B cell (primary cell): Measurements from ENCODE around the gene HAUS7. TPM values are rescaled to one million over a fixed set of nuclear protein-coding genes. Genes with fewer than 3 reads are reported as not detected.

Source experiments
- ATAC-seq: fragments of 200-7000 bp; cut with Tn5 transposase; one replicate; pipeline ENCODE4 v1.10.0; 2021; ENCODE audit warnings: low read depth, mild to moderate bottlenecking, moderate number of reproducible peaks, moderate library complexity
- CTCF ChIA-PET: fragments of 350-600 bp; sonication (Branson Sonifier 250); formaldehyde crosslinking; loops from one replicate; lab custom pipeline; 2021; ENCODE audit warnings: antibody characterized with exemption, inconsistent platforms; lab: Charles Lee
- POLR2A ChIA-PET: fragments of 350-600 bp; sonication (Branson Sonifier 250); formaldehyde crosslinking; loops from one replicate; lab custom pipeline; 2021; ENCODE audit warnings: antibody characterized with exemption; lab: Charles Lee
- DNase-seq: peaks from one replicate; pipeline ENCODE4 v3.0.0; 2013
- H2AFZ ChIP-seq: 2 replicates; pipeline ENCODE4 v1.6.1; 2012; ENCODE audit warnings: mild to moderate bottlenecking, low read depth, low read length; ENCODE audit not compliant: insufficient read depth, poor library complexity, severe bottlenecking
- H3K27ac ChIP-seq, 2 donors: 1 replicate in 1 of 2; 2 replicates in 1 of 2; pipeline ENCODE4 v1.5.1; 2012 to 2013; ENCODE audit warnings: low read length in 2 of 2, mild to moderate bottlenecking in 2 of 2, moderate library complexity in 1 of 2
- H3K27me3 ChIP-seq, 4 experiments: fragments of 200-600 bp in 1 of 4; sonication (generic) in 1 of 4; replicated peaks in 1 of 4; 1 replicate in 2 of 4; 2 replicates in 2 of 4; pipeline versions ENCODE4 v1.6.1 to v1.7.0; 2013 to 2016; ENCODE audit warnings: low read length in 3 of 4, mild to moderate bottlenecking in 2 of 4, mixed read lengths in 1 of 4, moderate library complexity in 1 of 4; ENCODE audit not compliant: insufficient read depth in 4 of 4, control insufficient read depth in 3 of 4; ENCODE audit errors: control extremely low read depth in 1 of 4
- H3K36me3 ChIP-seq, 2 experiments: replicated peaks in 1 of 2; 1 replicate in 1 of 2; 2 replicates in 1 of 2; pipeline versions ENCODE4 v1.6.1 to v1.7.1; 2013; ENCODE audit warnings: low read length in 1 of 2; ENCODE audit not compliant: insufficient read depth in 2 of 2, control insufficient read depth in 1 of 2; ENCODE audit errors: control extremely low read depth in 1 of 2, extremely low read depth in 1 of 2
- H3K4me1 ChIP-seq, 2 donors: fragments of 200-600 bp in 1 of 2; sonication (generic) in 1 of 2; 1 replicate in 1 of 2; 2 replicates in 1 of 2; pipeline versions ENCODE4 v1.5.1 to v1.6.1; 2013 to 2017; ENCODE audit warnings: low read length in 2 of 2; ENCODE audit not compliant: control insufficient read depth in 2 of 2, insufficient read depth in 2 of 2
- H3K4me2 ChIP-seq: replicated peaks from 2 replicates; pipeline ENCODE3; 2012; ENCODE audit warnings: mild to moderate bottlenecking, low read depth, low read length; ENCODE audit not compliant: poor library complexity, severe bottlenecking
- H3K4me3 ChIP-seq, 5 experiments: fragments of 200-600 bp in 1 of 5; sonication (generic) in 1 of 5; 1 replicate in 3 of 5; 2 replicates in 2 of 5; pipeline versions ENCODE4 v1.5.1 to v1.7.0; 2011 to 2016; ENCODE audit warnings: low read length in 4 of 5, mild to moderate bottlenecking in 4 of 5, low read depth in 2 of 5, control low read depth in 1 of 5, moderate library complexity in 1 of 5; ENCODE audit not compliant: insufficient read depth in 1 of 5; ENCODE audit errors: control extremely low read depth in 1 of 5, extremely low read depth in 1 of 5
- H3K79me2 ChIP-seq: fragments of 200-600 bp; sonication (generic); one replicate; pipeline ENCODE4 v1.6.0; 2016; ENCODE audit warnings: low read length; ENCODE audit not compliant: control insufficient read depth, insufficient read depth
- H3K9ac ChIP-seq: fragments of 200-600 bp; sonication (generic); 2 replicates; pipeline ENCODE4 v1.6.1; 2017; ENCODE audit warnings: mild to moderate bottlenecking, low read length, moderate library complexity
- H3K9me3 ChIP-seq, 3 donors: one replicate each; pipeline versions ENCODE4 v1.6.1 to v1.7.1; 2013; ENCODE audit warnings: low read length in 2 of 3; ENCODE audit not compliant: control insufficient read depth in 2 of 3, insufficient read depth in 1 of 3; ENCODE audit errors: control extremely low read depth in 1 of 3
- H4K20me1 ChIP-seq: 2 replicates; pipeline ENCODE4 v1.6.0; 2012; ENCODE audit warnings: mild to moderate bottlenecking, low read length; ENCODE audit not compliant: insufficient read depth, control insufficient read depth, poor library complexity, severe bottlenecking
- H3K27ac Mint-ChIP-seq: one replicate; pipeline ENCODE4 v1.8.0; 2021; ENCODE audit warnings: mixed read lengths
- H3K27me3 Mint-ChIP-seq: one replicate; pipeline ENCODE4 v1.8.0; 2021; ENCODE audit warnings: mixed read lengths
- H3K4me1 Mint-ChIP-seq: one replicate; pipeline ENCODE4 v1.8.0; 2021; ENCODE audit warnings: mixed read lengths
- H3K4me3 Mint-ChIP-seq: one replicate; pipeline ENCODE4 v1.8.0; 2021; ENCODE audit warnings: mixed read lengths
- H3K9me3 Mint-ChIP-seq: one replicate; pipeline ENCODE4 v1.8.0; 2022; ENCODE audit warnings: mixed read lengths; ENCODE audit not compliant: insufficient read depth
- CTCF ChIP-seq: fragments of 200-600 bp; IDR thresholded peaks from one replicate; pipeline ENCODE4 v1.8.0; 2022; ENCODE audit warnings: antibody characterized with exemption, mild to moderate bottlenecking
- EZH2 ChIP-seq: IDR thresholded peaks from 2 replicates; pipeline ENCODE4 v1.6.1; 2012; ENCODE audit warnings: borderline replicate concordance, low read depth, mild to moderate bottlenecking, moderate library complexity, low read length; ENCODE audit not compliant: insufficient read depth, poor library complexity, severe bottlenecking
- WGBS: methylation state at CpG from one replicate; pipeline ENCODE4 v1.1.5; 2013; ENCODE audit warnings: missing lambda C conversion rate; ENCODE audit not compliant: insufficient coverage; 5-methylcytosine and 5-hydroxymethylcytosine counted together
- intact Hi-C: fragments of 100-400 bp; cut with micrococcal nuclease; formaldehyde crosslinking; loops from one replicate; pipeline ENCODE4 v1.10.0; 2022
- polyA plus RNA-seq: library from polyadenylated mRNA; depleted of rRNA; stranded (reverse); fragments of >200 nt; gene quantifications from 2 replicates; pipeline ENCODE4 v1.2.3, GENCODE V29; 2012
- total RNA-seq, 2 donors: library from RNA; stranded (reverse); fragments of 120-200 nt in 1 of 2; gene quantifications; 1 replicate in 1 of 2; 2 replicates in 1 of 2; pipeline versions ENCODE4 v1.2.3 to v1.2.4, GENCODE V29; 2013 to 2022

HAUS7 gene
- total and polyA plus RNA-seq, 2 donors (not counting 1 experiment from before 2014, with no cell fraction given), result 25.2 to 26.9 TPM

GRCh38 chrX:153465691-153466380 is 4.5 kb downstream of the HAUS7 start:
- no peak overlapping the region for H3K4me3 Mint-ChIP-seq
- CTCF ChIA-PET, result no interaction called here
- WGBS, result 95% methylated on average over 3 of the region's 19 CpGs

More at GRCh38 chrX:153465691-153466380, 4.5 kb downstream of the HAUS7 start:
- ATAC-seq (no peak), DNase-seq (no peak)
- H2AFZ ChIP-seq, result no peak overlapping the region
- peaks cover 5 to 8% of the 10 kb centered on the region in 2 donors for H3K4me1 ChIP-seq
- H4K20me1 ChIP-seq, result no peaks in the 10 kb centered on the region
- no peak overlapping the region for H3K9ac ChIP-seq
- TF ChIP-seq CTCF (no peak), EZH2 (no peak)
- no peaks in the 10 kb centered on the region for H3K27me3 Mint-ChIP-seq
- POLR2A ChIA-PET, result no interaction called here
- intact Hi-C loops, result no loop called here
- H3K27ac Mint-ChIP-seq, result no peak overlapping the region
- peaks cover 11% of the 10 kb centered on the region for H3K4me1 Mint-ChIP-seq
- no peak overlapping the region for H3K4me3 ChIP-seq
- H3K79me2 ChIP-seq, result peaks cover 28% of the 10 kb centered on the region
- H3K36me3 ChIP-seq, result peaks cover 0 to 4% of the 10 kb centered on the region in 2 experiments
- no peaks in the 10 kb centered on the region for H3K9me3 Mint-ChIP-seq
- H3K4me2 ChIP-seq, result no peak overlapping the region
- H3K27ac ChIP-seq, result no peak overlapping the region
- no peaks in the 10 kb centered on the region for H3K27me3 ChIP-seq
- no peaks in the 10 kb centered on the region for H3K9me3 ChIP-seq
